ENCODE data around the gene SFTA2. TPM values are rescaled to one million over a fixed set of nuclear protein-coding genes. Genes with fewer than 3 reads are reported as not detected.

SFTA2 gene
- total and polyA plus RNA-seq, 9 of the 15 experiments (the other 6 are each of a cell fraction or from before 2014, with no cell fraction given), result not detected

DNA sequence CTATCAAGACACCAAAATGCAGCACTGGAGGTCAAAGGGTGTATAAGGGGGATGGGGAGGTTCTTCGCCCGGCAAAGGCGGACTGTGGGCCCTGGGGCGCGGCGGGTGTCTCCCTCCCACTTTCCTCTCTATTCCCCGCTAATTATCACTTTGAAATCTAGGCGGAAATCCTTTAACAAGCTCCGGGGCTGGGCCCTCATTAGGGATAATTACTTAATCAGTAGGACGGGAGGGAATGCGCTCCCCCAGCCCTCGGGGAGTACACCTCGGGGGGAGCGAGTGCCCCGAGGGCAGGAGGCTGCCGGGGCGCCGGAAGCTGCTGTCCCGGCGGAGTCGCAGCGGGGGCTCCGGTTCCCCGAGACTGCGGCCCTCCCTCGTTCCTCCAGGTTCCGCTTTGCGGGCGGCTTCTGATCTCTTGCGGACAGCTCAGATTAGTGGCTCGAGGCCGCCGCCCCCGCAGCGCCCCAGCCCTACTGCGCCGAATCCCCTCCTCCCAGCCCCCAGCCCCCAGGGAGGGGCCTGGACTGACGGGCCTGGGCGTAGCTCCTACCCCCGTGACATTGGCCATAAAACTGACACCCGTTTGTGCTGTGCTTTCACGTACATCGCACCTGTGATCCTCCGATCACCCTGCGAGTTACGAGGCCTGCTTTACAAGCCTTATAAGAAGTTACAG, 23.5 kb upstream of the SFTA2 start (continued):
- TF ChIP-seq MCM3 (IDR thresholded peaks at IDR 0.05) (no peak), NONO (IDR thresholded peaks at IDR 0.05; ENCODE audit: low read depth in 2 of 2, low read length in 1 of 2) (peak in 1 of 2 experiments; percentile 86; a peak in 2 of 4 replicates), ZNF24 (IDR thresholded peaks at IDR 0.05) (peak; percentile 54; the same call in 1 of the 2 replicates), ATF1 (CRISPR knock-in tag; IDR thresholded peaks at IDR 0.05) (no peak), ATF1 (tag; IDR thresholded peaks at IDR 0.05) (peak; percentile 70), SMC3 (conservative IDR thresholded peaks at IDR 0.05; ENCODE audit: insufficient read depth, low read depth, low read length) (no peak), TEAD1 (CRISPR knock-in tag; IDR thresholded peaks at IDR 0.05) (0 out of 4 replicates have a peak, but pooled peaks of 1 of the 2 experiments have one; percentile 32), NR2C1 (IDR thresholded peaks at IDR 0.05) (peak; percentile 44; the same call in 1 of the 2 replicates), NR2C1 (tag; IDR thresholded peaks at IDR 0.05) (peak; percentile 31; the same call in 1 of the 2 replicates), MYNN (IDR thresholded peaks at IDR 0.05) (peak; percentile 19; the same call in 1 of the 2 replicates), MYNN (CRISPR knock-in tag; IDR thresholded peaks at IDR 0.05) (no peak), TCF7 (IDR thresholded peaks at IDR 0.05; ENCODE audit: borderline replicate concordance) (peak; percentile 89), NCOA6 (IDR thresholded peaks at IDR 0.05) (0 out of 2 replicates have a peak, but pooled peaks have one; percentile 44), TEAD4 (IDR thresholded peaks at IDR 0.05; ENCODE audit: low read length) (peak; percentile 47; the same call in 1 of the 2 replicates), TEAD4 (CRISPR knock-in tag; IDR thresholded peaks at IDR 0.05; ENCODE audit: borderline replicate concordance) (no peak), MED1 (CRISPR knock-in tag; IDR thresholded peaks at IDR 0.05; ENCODE audit: borderline replicate concordance) (no peak), TRIM28 (IDR thresholded peaks at IDR 0.05) (peak; percentile 50; the same call in 1 of the 2 replicates), NRF1 (conservative IDR thresholded peaks at IDR 0.05 in 1 of 2, IDR thresholded peaks at IDR 0.05 in 1 of 2) (peak; percentile 84 to 87), POLR3G (IDR thresholded peaks at IDR 0.05; ENCODE audit: extremely low read depth, insufficient read length, insufficient replicate concordance) (no peak), TARDBP (IDR thresholded peaks at IDR 0.05) (peak; percentile 80), DDX20 (tag; IDR thresholded peaks at IDR 0.05; ENCODE audit: low read depth) (no peak)
- TF ChIP-seq, protein P1, sequence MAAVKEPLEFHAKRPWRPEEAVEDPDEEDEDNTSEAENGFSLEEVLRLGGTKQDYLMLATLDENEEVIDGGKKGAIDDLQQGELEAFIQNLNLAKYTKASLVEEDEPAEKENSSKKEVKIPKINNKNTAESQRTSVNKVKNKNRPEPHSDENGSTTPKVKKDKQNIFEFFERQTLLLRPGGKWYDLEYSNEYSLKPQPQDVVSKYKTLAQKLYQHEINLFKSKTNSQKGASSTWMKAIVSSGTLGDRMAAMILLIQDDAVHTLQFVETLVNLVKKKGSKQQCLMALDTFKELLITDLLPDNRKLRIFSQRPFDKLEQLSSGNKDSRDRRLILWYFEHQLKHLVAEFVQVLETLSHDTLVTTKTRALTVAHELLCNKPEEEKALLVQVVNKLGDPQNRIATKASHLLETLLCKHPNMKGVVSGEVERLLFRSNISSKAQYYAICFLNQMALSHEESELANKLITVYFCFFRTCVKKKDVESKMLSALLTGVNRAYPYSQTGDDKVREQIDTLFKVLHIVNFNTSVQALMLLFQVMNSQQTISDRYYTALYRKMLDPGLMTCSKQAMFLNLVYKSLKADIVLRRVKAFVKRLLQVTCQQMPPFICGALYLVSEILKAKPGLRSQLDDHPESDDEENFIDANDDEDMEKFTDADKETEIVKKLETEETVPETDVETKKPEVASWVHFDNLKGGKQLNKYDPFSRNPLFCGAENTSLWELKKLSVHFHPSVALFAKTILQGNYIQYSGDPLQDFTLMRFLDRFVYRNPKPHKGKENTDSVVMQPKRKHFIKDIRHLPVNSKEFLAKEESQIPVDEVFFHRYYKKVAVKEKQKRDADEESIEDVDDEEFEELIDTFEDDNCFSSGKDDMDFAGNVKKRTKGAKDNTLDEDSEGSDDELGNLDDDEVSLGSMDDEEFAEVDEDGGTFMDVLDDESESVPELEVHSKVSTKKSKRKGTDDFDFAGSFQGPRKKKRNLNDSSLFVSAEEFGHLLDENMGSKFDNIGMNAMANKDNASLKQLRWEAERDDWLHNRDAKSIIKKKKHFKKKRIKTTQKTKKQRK (IDR thresholded peaks at IDR 0.05; ENCODE audit: borderline replicate concordance, low read depth, low read length), result no peak
- TF ChIP-seq, protein P2, sequence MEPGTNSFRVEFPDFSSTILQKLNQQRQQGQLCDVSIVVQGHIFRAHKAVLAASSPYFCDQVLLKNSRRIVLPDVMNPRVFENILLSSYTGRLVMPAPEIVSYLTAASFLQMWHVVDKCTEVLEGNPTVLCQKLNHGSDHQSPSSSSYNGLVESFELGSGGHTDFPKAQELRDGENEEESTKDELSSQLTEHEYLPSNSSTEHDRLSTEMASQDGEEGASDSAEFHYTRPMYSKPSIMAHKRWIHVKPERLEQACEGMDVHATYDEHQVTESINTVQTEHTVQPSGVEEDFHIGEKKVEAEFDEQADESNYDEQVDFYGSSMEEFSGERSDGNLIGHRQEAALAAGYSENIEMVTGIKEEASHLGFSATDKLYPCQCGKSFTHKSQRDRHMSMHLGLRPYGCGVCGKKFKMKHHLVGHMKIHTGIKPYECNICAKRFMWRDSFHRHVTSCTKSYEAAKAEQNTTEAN (CRISPR knock-in tag; IDR thresholded peaks at IDR 0.05), result no peak
- TF ChIP-seq, protein P3, sequence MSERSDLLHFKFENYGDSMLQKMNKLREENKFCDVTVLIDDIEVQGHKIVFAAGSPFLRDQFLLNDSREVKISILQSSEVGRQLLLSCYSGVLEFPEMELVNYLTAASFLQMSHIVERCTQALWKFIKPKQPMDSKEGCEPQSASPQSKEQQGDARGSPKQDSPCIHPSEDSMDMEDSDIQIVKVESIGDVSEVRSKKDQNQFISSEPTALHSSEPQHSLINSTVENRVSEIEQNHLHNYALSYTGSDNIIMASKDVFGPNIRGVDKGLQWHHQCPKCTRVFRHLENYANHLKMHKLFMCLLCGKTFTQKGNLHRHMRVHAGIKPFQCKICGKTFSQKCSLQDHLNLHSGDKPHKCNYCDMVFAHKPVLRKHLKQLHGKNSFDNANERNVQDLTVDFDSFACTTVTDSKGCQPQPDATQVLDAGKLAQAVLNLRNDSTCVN (CRISPR knock-in tag; IDR thresholded peaks at IDR 0.05), result no peak

All from K562 (cell line).